HCT116 (cell line): ENCODE measurements around the gene RAPH1. TPM values are rescaled to one million over a fixed set of nuclear protein-coding genes. Genes with fewer than 3 reads are reported as not detected.

Source experiments
- ATAC-seq: fragments of 200-7000 bp; cut with Tn5 transposase; 2 replicates; pipeline ENCODE4 v1.9.1; 2020; ENCODE audit warnings: mild to moderate bottlenecking, moderate library complexity
- BruUV-seq: library from RNA; stranded (reverse); fragments of 400-500 nt; replicated peaks from 2 replicates; lab custom pipeline; 2021; lab: Mats Ljungman, UMichigan
- CTCF ChIA-PET: fragments of 300-600 bp; sonication (Branson Sonifier 250); formaldehyde crosslinking; loops from one replicate; lab custom pipeline; 2021; ENCODE audit warnings: antibody characterized with exemption; lab: Charles Lee
- POLR2A ChIA-PET: fragments of 300-600, 350-600 bp; sonication (Branson Sonifier 250); formaldehyde crosslinking; loops from one replicate; lab custom pipeline; 2021; ENCODE audit warnings: antibody characterized with exemption; lab: Charles Lee
- RAD21 ChIA-PET, 2 experiments: fragments of 300-600 bp; sonication (Branson Sonifier 250); formaldehyde crosslinking; loops; one replicate each; lab custom pipeline; 2023; ENCODE audit warnings: low total read pairs in 2 of 2; ENCODE audit not compliant: uncharacterized antibody in 2 of 2, unreplicated experiment in 2 of 2, low non-redundant PET in 1 of 2; lab: Charles Lee
- DNase-seq: peaks from one replicate; pipeline ENCODE4 v3.0.0-alpha.2; 2010; ENCODE audit warnings: low read depth, low spot score
- H2AFZ ChIP-seq: fragments of 200-600 bp; shearing (Covaris generic), sonication (generic); 2 replicates; pipeline ENCODE4 v1.6.1; 2017; ENCODE audit warnings: low read depth, mixed run types, mixed read lengths, antibody characterized with exemption, low read length; ENCODE audit not compliant: poor library complexity, severe bottlenecking
- H3K27ac ChIP-seq: 2 replicates; pipeline ENCODE4 v1.5.1; 2012; ENCODE audit warnings: low read depth, low read length
- H3K27me3 ChIP-seq: fragments of 200-600 bp; sonication (generic); 2 replicates; pipeline ENCODE4 v1.6.1; 2016; ENCODE audit warnings: mixed run types, low read length, mixed read lengths; ENCODE audit not compliant: insufficient read depth
- H3K36me3 ChIP-seq, 2 experiments: fragments of 200-500 bp in 1 of 2; fragments of 200-600 bp in 1 of 2; sonication (Bioruptor generic) in 1 of 2; sonication (generic) in 1 of 2; 2 replicates each; pipeline versions ENCODE4 v1.5.1 to v1.6.1; 2014 to 2016; ENCODE audit warnings: low read length in 2 of 2, inconsistent platforms in 1 of 2, mixed read lengths in 1 of 2, mixed run types in 1 of 2; ENCODE audit not compliant: insufficient read depth in 2 of 2, control insufficient read depth in 1 of 2
- H3K4me1 ChIP-seq, 2 experiments: fragments of 200-600 bp in 1 of 2; sonication (generic) in 1 of 2; 2 replicates each; pipeline versions ENCODE4 v1.5.1 to v1.6.1; 2012 to 2017; ENCODE audit warnings: low read length in 2 of 2, inconsistent platforms in 1 of 2, mild to moderate bottlenecking in 1 of 2, mixed read lengths in 1 of 2, mixed run types in 1 of 2, moderate library complexity in 1 of 2; ENCODE audit not compliant: insufficient read depth in 2 of 2, control insufficient read depth in 1 of 2
- H3K4me2 ChIP-seq: fragments of 200-600 bp; sonication (generic); 2 replicates; pipeline ENCODE4 v1.6.1; 2017; ENCODE audit warnings: mixed run types, low read length, mixed read lengths
- H3K4me3 ChIP-seq, 2 experiments: fragments of 200-600 bp in 1 of 2; sonication (generic) in 1 of 2; replicated peaks in 1 of 2; 2 replicates each; pipeline ENCODE4 v1.5.1; 2011 to 2016; ENCODE audit warnings: low read length in 2 of 2, control low read depth in 1 of 2, low read depth in 1 of 2, mild to moderate bottlenecking in 1 of 2, mixed read lengths in 1 of 2, mixed run types in 1 of 2
- H3K79me2 ChIP-seq: fragments of 200-600 bp; sonication (generic); 2 replicates; pipeline ENCODE4 v1.6.1; 2017; ENCODE audit warnings: mild to moderate bottlenecking, mixed run types, low read length, moderate library complexity, mixed read lengths; ENCODE audit not compliant: insufficient read depth
- H3K9ac ChIP-seq: fragments of 200-600 bp; sonication (generic); 2 replicates; pipeline ENCODE4 v1.6.1; 2016; ENCODE audit warnings: low read length, mixed read lengths
- H3K9me2 ChIP-seq: fragments of 200-600 bp; sonication (generic), shearing (Covaris generic); 2 replicates; pipeline ENCODE4 v1.6.1; 2017; ENCODE audit warnings: mixed run types, mild to moderate bottlenecking, moderate library complexity; ENCODE audit not compliant: insufficient read depth
- H3K9me3 ChIP-seq, 2 experiments: fragments of 200-500 bp in 1 of 2; fragments of 200-600 bp in 1 of 2; sonication (Bioruptor generic) in 1 of 2; sonication (generic) in 1 of 2; 2 replicates each; pipeline ENCODE4 v1.6.1; 2014 to 2017; ENCODE audit warnings: low read length in 2 of 2, mixed read lengths in 2 of 2, inconsistent platforms in 1 of 2, low read depth in 1 of 2, mild to moderate bottlenecking in 1 of 2, mixed run types in 1 of 2, moderate library complexity in 1 of 2; ENCODE audit not compliant: control insufficient read depth in 1 of 2, insufficient read depth in 1 of 2
- H4K20me1 ChIP-seq: fragments of 200-600 bp; sonication (generic), shearing (Covaris generic); 2 replicates; pipeline ENCODE4 v1.6.1; 2017; ENCODE audit warnings: mixed run types, mild to moderate bottlenecking, moderate library complexity; ENCODE audit not compliant: insufficient read depth
- ATF3 ChIP-seq: IDR thresholded peaks from 2 replicates; pipeline ENCODE4 v1.6.1; 2012
- CBX3 ChIP-seq: IDR thresholded peaks from 2 replicates; pipeline ENCODE4 v1.6.1; 2012; ENCODE audit warnings: low read depth
- CEBPB ChIP-seq: IDR thresholded peaks from 2 replicates; pipeline ENCODE4 v1.6.1; 2012; ENCODE audit warnings: low read depth
- ELF1 ChIP-seq: IDR thresholded peaks from 2 replicates; pipeline ENCODE4 v1.6.1; 2012; ENCODE audit warnings: low read depth, borderline replicate concordance
- FOSL1 ChIP-seq: IDR thresholded peaks from 2 replicates; pipeline ENCODE4 v1.6.1; 2012; ENCODE audit warnings: low read depth
- POLR2AphosphoS5 ChIP-seq: IDR thresholded peaks from 2 replicates; pipeline ENCODE4 v1.6.1; 2011; ENCODE audit warnings: mild to moderate bottlenecking, low read depth, low read length, moderate library complexity
- RAD21 ChIP-seq: IDR thresholded peaks from 2 replicates; pipeline ENCODE4 v1.6.1; 2012; ENCODE audit warnings: low read depth, mild to moderate bottlenecking
- SIN3A ChIP-seq: IDR thresholded peaks from 2 replicates; pipeline ENCODE4 v1.6.1; 2012; ENCODE audit warnings: low read depth
- SP1 ChIP-seq: IDR thresholded peaks from 2 replicates; pipeline ENCODE4 v1.6.1; 2012; ENCODE audit warnings: low read depth
- SRF ChIP-seq: IDR thresholded peaks from 2 replicates; pipeline ENCODE4 v1.6.1; 2012; ENCODE audit warnings: low read depth
- TCF7L2 ChIP-seq: IDR thresholded peaks from 2 replicates; pipeline ENCODE4 v1.7.0; 2011; ENCODE audit warnings: borderline replicate concordance, inconsistent platforms; ENCODE audit not compliant: insufficient read depth, insufficient read length; ENCODE audit errors: extremely low read depth
- ZFX ChIP-seq: fragments of 450-650 bp; IDR thresholded peaks from 2 replicates; pipeline ENCODE4 v1.6.1; 2017
- ZNF274 ChIP-seq: fragments of 200-500 bp; sonication (Bioruptor generic); IDR thresholded peaks from 2 replicates; pipeline ENCODE4 v1.6.1; 2014; ENCODE audit warnings: mild to moderate bottlenecking, low read depth, low read length, inconsistent platforms
- intact Hi-C: fragments of 100-400 bp; cut with micrococcal nuclease; formaldehyde crosslinking; loops from 2 replicates; pipeline ENCODE4 v1.10.0; 2022
- total RNA-seq: library from RNA; stranded (reverse); gene quantifications from one replicate; pipeline ENCODE4 v1.2.1, GENCODE V29; 2021; ENCODE audit not compliant: unreplicated experiment
- TF ChIP-seq, protein P1 (sequence below): IDR thresholded peaks from 2 replicates; pipeline ENCODE4 v1.6.1; 2011; ENCODE audit warnings: mild to moderate bottlenecking, low read length, moderate library complexity; ENCODE audit not compliant: insufficient replicate concordance; ENCODE audit errors: extremely low read depth
- TF ChIP-seq, protein P2 (sequence below), 3 experiments: fragments of 200-600 bp in 1 of 3; sonication (generic) in 1 of 3; IDR thresholded peaks in 2 of 3; conservative IDR thresholded peaks in 1 of 3; 2 replicates each; pipeline ENCODE4 v1.5.1; 2012 to 2017; ENCODE audit warnings: low read depth in 2 of 3, low read length in 2 of 3, antibody characterized with exemption in 1 of 3, borderline replicate concordance in 1 of 3, control low read depth in 1 of 3, mild to moderate bottlenecking in 1 of 3, mixed read lengths in 1 of 3, mixed run types in 1 of 3, moderate library complexity in 1 of 3; ENCODE audit not compliant: insufficient read depth in 1 of 3

RAPH1 gene
- total RNA-seq, 1 experiment from 2014 or later: 22.3 TPM

DNA sequence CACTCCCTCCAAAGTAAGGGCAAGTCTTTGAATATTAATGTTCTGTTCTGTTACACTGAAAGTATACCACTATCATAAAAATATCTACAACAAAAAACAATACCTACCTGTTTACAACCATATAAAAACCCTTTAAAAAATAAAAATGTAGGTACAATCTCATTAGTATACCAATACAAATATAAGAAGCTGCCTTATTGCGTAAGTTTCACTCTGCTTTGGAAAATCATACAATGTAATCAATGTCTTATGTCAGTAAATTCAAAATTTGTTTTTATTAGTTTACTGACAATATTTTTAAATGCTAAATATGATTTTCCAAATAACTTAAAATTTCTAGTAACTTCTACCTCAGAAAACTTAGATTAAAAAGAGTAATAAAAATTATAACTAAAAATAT lies 72.8 kb downstream of the RAPH1 start:
- RAD21 ChIA-PET: no interaction called here
- Histone ChIP-seq H3K9ac (no peak overlapping the region), H2AFZ (no peak overlapping the region), H3K9me3 (no peaks in the 10 kb centered on the region), H3K4me3 (no peak overlapping the region), H3K36me3 (peaks cover 0 to 8% of the 10 kb centered on the region in 2 experiments; a peak in 1 of 4 replicates), H3K27ac (no peak overlapping the region), H3K27me3 (no peaks in the 10 kb centered on the region), H3K4me1 (no peaks in the 10 kb centered on the region), H3K4me2 (no peak overlapping the region), H3K9me2 (no peaks in the 10 kb centered on the region), H3K79me2 (no peaks in the 10 kb centered on the region), H4K20me1 (no peaks in the 10 kb centered on the region)
- TF ChIP-seq ZFX (no peak), ATF3 (no peak), SP1 (no peak), SRF (no peak), TCF7L2 (no peak), FOSL1 (no peak), POLR2AphosphoS5 (no peak)
- TF ChIP-seq, protein P1, sequence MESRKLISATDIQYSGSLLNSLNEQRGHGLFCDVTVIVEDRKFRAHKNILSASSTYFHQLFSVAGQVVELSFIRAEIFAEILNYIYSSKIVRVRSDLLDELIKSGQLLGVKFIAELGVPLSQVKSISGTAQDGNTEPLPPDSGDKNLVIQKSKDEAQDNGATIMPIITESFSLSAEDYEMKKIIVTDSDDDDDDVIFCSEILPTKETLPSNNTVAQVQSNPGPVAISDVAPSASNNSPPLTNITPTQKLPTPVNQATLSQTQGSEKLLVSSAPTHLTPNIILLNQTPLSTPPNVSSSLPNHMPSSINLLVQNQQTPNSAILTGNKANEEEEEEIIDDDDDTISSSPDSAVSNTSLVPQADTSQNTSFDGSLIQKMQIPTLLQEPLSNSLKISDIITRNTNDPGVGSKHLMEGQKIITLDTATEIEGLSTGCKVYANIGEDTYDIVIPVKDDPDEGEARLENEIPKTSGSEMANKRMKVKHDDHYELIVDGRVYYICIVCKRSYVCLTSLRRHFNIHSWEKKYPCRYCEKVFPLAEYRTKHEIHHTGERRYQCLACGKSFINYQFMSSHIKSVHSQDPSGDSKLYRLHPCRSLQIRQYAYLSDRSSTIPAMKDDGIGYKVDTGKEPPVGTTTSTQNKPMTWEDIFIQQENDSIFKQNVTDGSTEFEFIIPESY: no peak
- POLR2A ChIA-PET: no interaction called here
- no TSS peak for BruUV-seq
- ATAC-seq (no peak), DNase-seq (no peak)
- intact Hi-C loops: no loop called here
- CTCF ChIA-PET: no interaction called here

DNA sequence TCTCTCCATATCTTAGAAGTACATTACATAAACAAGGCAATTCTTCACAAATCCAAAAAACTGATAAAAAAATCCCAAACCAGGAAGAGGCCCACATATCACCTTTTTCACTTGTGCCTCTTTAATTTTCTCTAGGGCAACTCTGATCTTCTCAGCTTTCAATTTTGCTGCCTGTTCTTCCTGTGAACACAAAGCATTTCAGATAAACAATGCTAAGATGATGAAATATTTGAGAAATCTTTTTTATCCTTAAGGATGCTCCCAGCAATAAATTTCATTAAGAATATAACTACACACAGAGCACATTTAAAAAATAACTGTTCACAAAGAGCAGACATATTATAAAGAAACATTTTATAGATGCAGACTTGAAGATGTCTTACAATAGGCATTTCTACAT lies 73.4 kb downstream of the RAPH1 start:
- intact Hi-C loops: no loop called here
- H2AFZ ChIP-seq: no peak overlapping the region
- H3K4me3 ChIP-seq: no peak overlapping the region
- ATAC-seq (no peak), DNase-seq (no peak)
- no peak overlapping the region for H3K27ac ChIP-seq
- no peak overlapping the region for H3K9ac ChIP-seq
- no TSS peak for BruUV-seq
- H3K9me3 ChIP-seq: no peaks in the 10 kb centered on the region
- no peaks in the 10 kb centered on the region for H3K27me3 ChIP-seq
- no peaks in the 10 kb centered on the region for H3K9me2 ChIP-seq
- H3K4me2 ChIP-seq: no peak overlapping the region
- H3K4me1 ChIP-seq: no peaks in the 10 kb centered on the region
- ChIA-PET RAD21 (no interaction called here), POLR2A (no interaction called here), CTCF (no interaction called here)
- no peaks in the 10 kb centered on the region for H3K79me2 ChIP-seq
- peaks cover 0 to 8% of the 10 kb centered on the region in 2 experiments; a peak in 1 of 4 replicates for H3K36me3 ChIP-seq
- no peaks in the 10 kb centered on the region for H4K20me1 ChIP-seq
- TF ChIP-seq, protein P2, sequence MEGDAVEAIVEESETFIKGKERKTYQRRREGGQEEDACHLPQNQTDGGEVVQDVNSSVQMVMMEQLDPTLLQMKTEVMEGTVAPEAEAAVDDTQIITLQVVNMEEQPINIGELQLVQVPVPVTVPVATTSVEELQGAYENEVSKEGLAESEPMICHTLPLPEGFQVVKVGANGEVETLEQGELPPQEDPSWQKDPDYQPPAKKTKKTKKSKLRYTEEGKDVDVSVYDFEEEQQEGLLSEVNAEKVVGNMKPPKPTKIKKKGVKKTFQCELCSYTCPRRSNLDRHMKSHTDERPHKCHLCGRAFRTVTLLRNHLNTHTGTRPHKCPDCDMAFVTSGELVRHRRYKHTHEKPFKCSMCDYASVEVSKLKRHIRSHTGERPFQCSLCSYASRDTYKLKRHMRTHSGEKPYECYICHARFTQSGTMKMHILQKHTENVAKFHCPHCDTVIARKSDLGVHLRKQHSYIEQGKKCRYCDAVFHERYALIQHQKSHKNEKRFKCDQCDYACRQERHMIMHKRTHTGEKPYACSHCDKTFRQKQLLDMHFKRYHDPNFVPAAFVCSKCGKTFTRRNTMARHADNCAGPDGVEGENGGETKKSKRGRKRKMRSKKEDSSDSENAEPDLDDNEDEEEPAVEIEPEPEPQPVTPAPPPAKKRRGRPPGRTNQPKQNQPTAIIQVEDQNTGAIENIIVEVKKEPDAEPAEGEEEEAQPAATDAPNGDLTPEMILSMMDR (IDR thresholded peaks at IDR 0.05 in 2 of 3, conservative IDR thresholded peaks at IDR 0.05 in 1 of 3; ENCODE audit: borderline replicate concordance in 1 of 3, insufficient read depth in 1 of 3, low read depth in 2 of 3, low read length in 2 of 3): no peak
- no peak for TF ChIP-seq ELF1
- no peak for TF ChIP-seq CEBPB
- no peak for TF ChIP-seq SIN3A
- no peak for TF ChIP-seq SP1
- TF ChIP-seq RAD21: no peak
- no peak for TF ChIP-seq ZNF274
- TF ChIP-seq CBX3: no peak
